Measurements from ENCODE around the gene B3GNT2.

DNA sequence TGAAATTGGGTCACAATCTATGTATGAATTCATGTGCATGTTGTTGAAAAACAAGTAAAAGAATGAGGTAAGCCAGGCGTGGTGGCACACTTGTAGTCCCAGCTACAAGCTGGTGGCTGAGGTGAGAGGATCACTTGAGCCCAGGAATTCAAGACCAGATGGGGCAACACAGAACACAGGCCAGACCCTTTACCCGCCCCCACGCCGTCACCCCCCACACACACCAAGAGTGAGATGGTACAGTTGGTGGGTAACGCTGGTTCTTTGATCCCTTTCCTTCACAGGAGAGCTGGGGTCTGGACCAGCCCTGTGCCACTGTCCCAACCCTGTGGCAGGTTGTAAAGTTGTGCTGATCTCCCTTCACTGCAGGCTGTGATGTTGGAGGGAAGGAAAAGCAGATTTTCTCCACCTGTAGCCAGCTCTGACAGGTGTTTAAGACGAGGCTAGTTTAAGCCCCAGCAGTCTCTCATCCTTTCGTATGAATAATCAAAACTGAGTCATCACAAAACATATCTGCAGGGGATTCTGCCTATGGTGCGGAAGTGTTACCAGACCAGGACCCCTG lies 13.6 kb downstream of the B3GNT2 start:
- TF ChIP-seq EP300 (IDR thresholded peaks at IDR 0.05) (no peak), CTCF (IDR thresholded peaks at IDR 0.05) (no peak)

All from suprapubic skin (tissue), 3 donors.